Ectodermal cell (in vitro differentiated cells): Measurements from ENCODE around the gene PLA2G2E.

Experiments used
- H3K27ac ChIP-seq: 2 replicates; pipeline ENCODE4 v1.7.0; 2013; ENCODE audit warnings: mild to moderate bottlenecking, low read depth, low read length; ENCODE audit not compliant: insufficient read depth, poor library complexity, severe bottlenecking
- H3K27me3 ChIP-seq: 2 replicates; pipeline ENCODE4 v1.7.0; 2013; ENCODE audit warnings: mild to moderate bottlenecking, low read length; ENCODE audit not compliant: insufficient read depth, control insufficient read depth, poor library complexity, severe bottlenecking
- H3K36me3 ChIP-seq: one replicate; pipeline ENCODE4 v1.7.0; 2013; ENCODE audit warnings: low read length; ENCODE audit not compliant: control insufficient read depth, insufficient read depth
- H3K4me1 ChIP-seq: one replicate; pipeline ENCODE4 v1.7.0; 2013; ENCODE audit warnings: low read length; ENCODE audit not compliant: control insufficient read depth, insufficient read depth
- H3K4me3 ChIP-seq: 2 replicates; pipeline ENCODE4 v1.7.0; 2013; ENCODE audit warnings: low read depth, low read length, control low read depth; ENCODE audit not compliant: insufficient read depth
- H3K9me3 ChIP-seq: 2 replicates; pipeline ENCODE4 v1.7.0; 2013; ENCODE audit warnings: mild to moderate bottlenecking, low read length, moderate library complexity; ENCODE audit not compliant: control insufficient read depth
- WGBS, 2 experiments: methylation state at CpG; one replicate each; pipeline ENCODE4 v1.1.7; 2013; ENCODE audit warnings: missing lambda C conversion rate in 2 of 2; 5-methylcytosine and 5-hydroxymethylcytosine counted together

PLA2G2E gene

GRCh38 chr1:19954059-19954458, 30.6 kb upstream of the PLA2G2E start:
- H3K9me3 ChIP-seq: no peaks in the 10 kb centered on the region
- H3K27ac ChIP-seq: no peak overlapping the region
- no peaks in the 10 kb centered on the region for H3K27me3 ChIP-seq
- no peaks in the 10 kb centered on the region for H3K4me1 ChIP-seq
- 91 to 97% methylated on average over 2 of the region's 2 CpGs for WGBS, 2 experiments
- no peak overlapping the region for H3K4me3 ChIP-seq
- H3K36me3 ChIP-seq: no peaks in the 10 kb centered on the region

- H3K36me3 ChIP-seq: no peaks in the 10 kb centered on the region
- H3K4me1 ChIP-seq: no peaks in the 10 kb centered on the region
- no peak overlapping the region for H3K4me3 ChIP-seq
- no peaks in the 10 kb centered on the region for H3K27me3 ChIP-seq
- WGBS, 2 experiments: 33 to 58% methylated on average over 1 to 2 of the region's 2 CpGs
- H3K9me3 ChIP-seq: no peaks in the 10 kb centered on the region
- H3K27ac ChIP-seq: no peak overlapping the region
Observed at GRCh38 chr1:19949016-19949415, 25.6 kb upstream of the PLA2G2E start.

- no peaks in the 10 kb centered on the region for H3K9me3 ChIP-seq
- no peak overlapping the region for H3K27ac ChIP-seq
- H3K36me3 ChIP-seq: no peaks in the 10 kb centered on the region
- no peak overlapping the region for H3K4me3 ChIP-seq
- H3K4me1 ChIP-seq: no peaks in the 10 kb centered on the region
- 92 to 98% methylated on average over 2 to 3 of the region's 3 CpGs for WGBS, 2 experiments
- H3K27me3 ChIP-seq: no peaks in the 10 kb centered on the region
Observed at GRCh38 chr1:19946971-19947370, 23.6 kb upstream of the PLA2G2E start.

- Histone ChIP-seq H3K4me1 (no peaks in the 10 kb centered on the region), H3K27ac (no peak overlapping the region), H3K36me3 (no peaks in the 10 kb centered on the region), H3K27me3 (no peaks in the 10 kb centered on the region), H3K4me3 (no peak overlapping the region), H3K9me3 (no peaks in the 10 kb centered on the region)
- 89 to 94% methylated on average over 6 of the region's 6 CpGs for WGBS, 2 experiments
Observed at GRCh38 chr1:19946331-19946751, 22.9 kb upstream of the PLA2G2E start.

GRCh38 chr1:19945914-19946313, 22.5 kb upstream of the PLA2G2E start:
- no peak overlapping the region for H3K27ac ChIP-seq
- no peaks in the 10 kb centered on the region for H3K4me1 ChIP-seq
- WGBS, 2 experiments: 83 to 98% methylated on average over 2 of the region's 2 CpGs
- H3K36me3 ChIP-seq: no peaks in the 10 kb centered on the region
- H3K27me3 ChIP-seq: no peaks in the 10 kb centered on the region
- H3K4me3 ChIP-seq: no peak overlapping the region
- no peaks in the 10 kb centered on the region for H3K9me3 ChIP-seq

- H3K27ac ChIP-seq: no peak overlapping the region
- WGBS, 2 experiments: 97 to 99% methylated on average over 2 of the region's 2 CpGs
- no peaks in the 10 kb centered on the region for H3K27me3 ChIP-seq
- H3K4me3 ChIP-seq: no peak overlapping the region
- H3K36me3 ChIP-seq: no peaks in the 10 kb centered on the region
- no peaks in the 10 kb centered on the region for H3K4me1 ChIP-seq
- H3K9me3 ChIP-seq: no peaks in the 10 kb centered on the region
Observed at GRCh38 chr1:19942657-19943056, 19.2 kb upstream of the PLA2G2E start.

- H3K9me3 ChIP-seq: no peaks in the 10 kb centered on the region
- no peak overlapping the region for H3K4me3 ChIP-seq
- no peaks in the 10 kb centered on the region for H3K36me3 ChIP-seq
- no peak overlapping the region for H3K27ac ChIP-seq
- no peaks in the 10 kb centered on the region for H3K27me3 ChIP-seq
- H3K4me1 ChIP-seq: no peaks in the 10 kb centered on the region
- WGBS, 2 experiments: 92 to 95% methylated on average over 3 of the region's 3 CpGs
Observed at GRCh38 chr1:19942088-19942487, 18.7 kb upstream of the PLA2G2E start.

GRCh38 chr1:19941206-19941568, 17.8 kb upstream of the PLA2G2E start:
- no peak overlapping the region for H3K4me3 ChIP-seq
- H3K27ac ChIP-seq: no peak overlapping the region
- 87 to 93% methylated on average over 3 of the region's 3 CpGs for WGBS, 2 experiments
- no peaks in the 10 kb centered on the region for H3K27me3 ChIP-seq
- H3K36me3 ChIP-seq: no peaks in the 10 kb centered on the region
- H3K9me3 ChIP-seq: no peaks in the 10 kb centered on the region
- H3K4me1 ChIP-seq: no peaks in the 10 kb centered on the region

GRCh38 chr1:19940486-19941205, 17.2 kb upstream of the PLA2G2E start:
- H3K27me3 ChIP-seq: no peaks in the 10 kb centered on the region
- no peak overlapping the region for H3K27ac ChIP-seq
- H3K36me3 ChIP-seq: no peaks in the 10 kb centered on the region
- WGBS, 2 experiments: 86 to 89% methylated on average over 7 of the region's 7 CpGs
- no peak overlapping the region for H3K4me3 ChIP-seq
- H3K4me1 ChIP-seq: no peaks in the 10 kb centered on the region
- no peaks in the 10 kb centered on the region for H3K9me3 ChIP-seq

GRCh38 chr1:19938472-19938871, 15.1 kb upstream of the PLA2G2E start:
- Histone ChIP-seq H3K4me1 (no peaks in the 10 kb centered on the region), H3K9me3 (no peaks in the 10 kb centered on the region), H3K27me3 (no peaks in the 10 kb centered on the region), H3K27ac (no peak overlapping the region), H3K4me3 (no peak overlapping the region), H3K36me3 (no peaks in the 10 kb centered on the region)
- 89 to 98% methylated on average over 1 of the region's 1 CpG for WGBS, 2 experiments
